ENCODE data around the gene LMAN1L.

The LMAN1L gene

GRCh38 chr15:74801311-74801997, 11.2 kb upstream of the LMAN1L start:
- TF ChIP-seq CTCF (IDR thresholded peaks at IDR 0.05; ENCODE audit: low read depth, low read length, missing control alignments), result no peak
- H3K4me3 ChIP-seq (ENCODE audit: low read depth, low read length), result no peak overlapping the region
- no peak for DNase-seq (ENCODE audit: low read depth)

GRCh38 chr15:74802290-74802689, 10.3 kb upstream of the LMAN1L start:
- no peak for TF ChIP-seq CTCF (IDR thresholded peaks at IDR 0.05; ENCODE audit: low read depth, low read length, missing control alignments)
- no peak for DNase-seq (ENCODE audit: low read depth)
- no peak overlapping the region for H3K4me3 ChIP-seq (ENCODE audit: low read depth, low read length)

- TF ChIP-seq CTCF (IDR thresholded peaks at IDR 0.05; ENCODE audit: low read depth, low read length, missing control alignments), result no peak
- H3K4me3 ChIP-seq (ENCODE audit: low read depth, low read length), result no peak overlapping the region
- DNase-seq (ENCODE audit: low read depth), result no peak
Observed at GRCh38 chr15:74802862-74803447, 9.7 kb upstream of the LMAN1L start.

- no peak for TF ChIP-seq CTCF (IDR thresholded peaks at IDR 0.05; ENCODE audit: low read depth, low read length, missing control alignments)
- no peak for DNase-seq (ENCODE audit: low read depth)
- H3K4me3 ChIP-seq (ENCODE audit: low read depth, low read length), result no peak overlapping the region
Observed at GRCh38 chr15:74804935-74805334, 7.7 kb upstream of the LMAN1L start.

- no peak for TF ChIP-seq CTCF (IDR thresholded peaks at IDR 0.05; ENCODE audit: low read depth, low read length, missing control alignments)
- DNase-seq (ENCODE audit: low read depth), result no peak
- no peak overlapping the region for H3K4me3 ChIP-seq (ENCODE audit: low read depth, low read length)
Observed at GRCh38 chr15:74807282-74807681, 5.4 kb upstream of the LMAN1L start.

- DNase-seq (ENCODE audit: low read depth), result no peak
- H3K4me3 ChIP-seq (ENCODE audit: low read depth, low read length), result no peak overlapping the region
- TF ChIP-seq CTCF (IDR thresholded peaks at IDR 0.05; ENCODE audit: low read depth, low read length, missing control alignments), result no peak
Observed at GRCh38 chr15:74808078-74808839, 4.4 kb upstream of the LMAN1L start.
